Ishikawa (cell line): ENCODE data around the gene KCNF1.

ENCODE experiments used
- CREB1 ChIP-seq: IDR thresholded peaks from 2 replicates; pipeline ENCODE4 v1.6.1; 2012; ENCODE audit warnings: low read depth
- EP300 ChIP-seq: IDR thresholded peaks from 2 replicates; pipeline ENCODE4 v1.6.1; 2012; ENCODE audit warnings: borderline replicate concordance
- REST ChIP-seq: IDR thresholded peaks from 2 replicates; pipeline ENCODE4 v1.6.1; 2012; ENCODE audit warnings: low read depth, mild to moderate bottlenecking
- TAF1 ChIP-seq: IDR thresholded peaks from 2 replicates; pipeline ENCODE4 v1.6.1; 2012; ENCODE audit warnings: low read depth, mild to moderate bottlenecking
- TCF12 ChIP-seq: IDR thresholded peaks from 2 replicates; pipeline ENCODE4 v1.6.1; 2012; ENCODE audit warnings: low read depth
- USF1 ChIP-seq: IDR thresholded peaks from 2 replicates; pipeline ENCODE4 v1.6.1; 2012

- TF ChIP-seq EP300 (no peak), REST (no peak), CREB1 (no peak), USF1 (no peak), TAF1 (no peak), TCF12 (no peak)
Observed at GRCh38 chr2:10880586-10881321, 31.0 kb upstream of the KCNF1 start.
